HG03460 (cell line): ENCODE data around the gene FGD5.

Experiments used
- ATAC-seq: cut with Tn5 transposase; IDR thresholded peaks from one replicate; pipeline ENCODE4 v1.9.1; 2021; ENCODE audit not compliant: unreplicated experiment

FGD5 gene

DNA sequence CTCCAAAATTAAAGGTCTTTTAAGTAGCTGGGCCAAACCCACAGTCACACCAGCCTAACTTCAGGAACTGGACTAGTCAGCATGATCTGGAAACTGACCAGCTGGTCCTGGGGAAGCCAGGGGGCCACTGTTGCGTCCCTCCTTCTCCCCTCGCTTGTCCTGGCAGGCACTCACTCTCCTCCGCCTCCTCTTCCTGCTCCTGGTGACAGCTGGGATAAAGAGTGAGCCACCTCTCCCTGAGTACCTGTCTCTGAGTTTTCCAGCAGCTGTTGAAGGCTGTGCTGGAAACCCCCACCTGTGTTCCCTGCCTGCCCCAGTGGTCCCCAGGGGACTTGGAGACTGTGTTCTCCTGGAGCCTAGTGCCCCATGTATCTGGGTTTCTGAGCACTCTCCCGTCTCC lies 56.0 kb downstream of the FGD5 start:
- ATAC-seq, result no peak

GRCh38 chr3:14875411-14876175 lies 56.8 kb downstream of the FGD5 start:
- ATAC-seq, result no peak

DNA sequence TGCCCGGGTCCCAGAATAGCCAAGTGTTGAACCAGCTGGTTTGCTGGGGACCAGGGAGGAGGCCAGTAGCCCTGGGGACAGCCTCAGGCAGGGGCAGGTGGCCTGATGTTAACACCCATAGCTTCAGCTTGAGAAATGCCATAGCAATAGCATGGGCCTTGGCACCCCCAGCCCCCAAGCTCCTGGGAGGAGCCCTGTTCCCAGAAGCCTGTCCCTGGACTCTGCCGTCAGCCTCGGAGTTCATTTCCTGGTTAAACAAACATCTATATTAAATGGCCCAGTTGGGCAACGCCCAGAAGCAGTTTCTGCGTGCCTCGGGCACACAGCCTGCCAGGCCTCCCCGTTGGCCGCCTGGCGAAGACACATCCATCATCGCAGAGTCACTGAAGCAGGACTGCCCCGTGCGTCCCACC lies 58.2 kb downstream of the FGD5 start:
- no peak for ATAC-seq

DNA sequence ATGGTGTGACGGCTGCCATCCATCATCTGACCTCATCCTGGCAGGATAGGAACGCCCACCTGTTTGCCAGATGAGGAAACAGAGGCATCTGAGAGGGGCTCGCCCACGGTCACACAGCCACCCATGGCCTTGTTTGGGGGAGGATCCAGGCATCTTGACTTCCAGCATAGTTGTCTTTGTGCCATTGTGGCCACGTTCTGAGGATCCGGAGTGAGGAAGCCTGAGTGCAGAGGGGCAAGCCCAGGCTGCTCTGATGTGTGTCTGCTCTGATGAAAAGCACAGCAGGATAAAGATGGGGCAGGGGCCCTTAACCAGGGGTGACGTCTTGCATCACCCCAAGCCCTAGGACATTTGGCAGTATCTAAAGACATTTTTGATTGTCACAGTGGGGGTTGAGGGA lies 58.7 kb downstream of the FGD5 start:
- ATAC-seq, result no peak

DNA sequence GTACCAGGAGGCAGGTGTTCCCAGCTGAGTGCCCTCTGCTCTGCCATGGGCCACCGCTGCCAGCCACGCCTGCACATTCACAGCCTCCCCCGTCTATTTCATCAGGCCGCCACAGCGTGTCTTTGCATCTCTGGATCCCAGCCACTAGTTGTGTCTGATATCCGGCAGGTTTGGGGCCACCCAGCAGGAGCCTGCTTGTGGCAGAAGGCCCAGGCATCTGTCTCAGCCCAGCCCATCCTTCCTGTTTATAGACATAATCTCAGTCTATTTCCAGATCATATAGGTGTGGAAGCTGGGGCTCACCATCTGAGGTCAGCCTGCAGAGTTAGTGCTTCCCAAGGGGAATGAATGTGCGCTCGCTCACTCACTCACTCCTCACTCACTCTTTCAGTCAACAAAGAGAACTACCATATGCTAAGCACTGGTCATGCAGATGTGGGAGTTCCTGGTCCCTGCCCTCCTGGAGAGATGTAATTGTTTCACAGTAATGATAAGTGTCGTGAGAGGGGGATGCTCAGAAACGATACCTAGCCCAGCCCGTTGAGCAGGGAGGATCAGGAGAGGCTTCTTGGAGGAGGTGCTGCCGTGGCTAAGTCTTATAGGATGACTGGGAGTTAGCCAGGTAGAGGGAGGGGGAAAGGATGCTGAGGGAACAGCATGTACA lies 60.6 kb downstream of the FGD5 start:
- ATAC-seq, result no peak

DNA sequence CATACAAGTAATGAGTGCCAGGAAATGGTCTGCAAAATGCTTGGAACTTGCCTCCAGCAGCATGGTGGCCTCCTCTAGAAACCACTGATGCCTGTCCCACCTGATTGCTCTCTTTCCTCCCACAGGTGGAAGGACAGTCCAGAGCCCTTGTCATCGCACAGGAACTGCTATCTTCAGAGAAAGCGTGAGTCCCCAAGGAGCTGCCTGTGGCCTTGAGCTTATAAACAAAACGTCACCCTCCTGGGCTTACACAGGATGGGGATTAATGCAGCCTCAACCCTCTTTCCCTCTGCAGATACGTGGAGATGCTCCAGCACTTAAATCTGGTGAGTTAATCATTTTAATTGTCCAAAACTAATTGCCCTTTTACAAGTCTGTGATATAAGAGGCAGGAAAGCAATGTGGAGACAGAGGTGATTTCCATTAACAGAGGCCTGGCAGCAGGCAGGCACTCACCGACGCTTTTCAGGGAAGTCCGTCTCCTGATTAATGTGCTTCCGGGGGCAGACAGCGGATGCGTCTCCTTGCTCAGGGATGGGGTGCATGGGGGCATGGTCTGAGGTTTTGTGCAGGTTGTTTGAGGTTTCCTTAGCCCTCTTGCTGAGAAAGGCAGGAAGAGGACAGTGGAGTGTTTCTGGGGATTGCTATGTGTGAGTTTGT lies 61.8 kb downstream of the FGD5 start:
- no peak for ATAC-seq

DNA sequence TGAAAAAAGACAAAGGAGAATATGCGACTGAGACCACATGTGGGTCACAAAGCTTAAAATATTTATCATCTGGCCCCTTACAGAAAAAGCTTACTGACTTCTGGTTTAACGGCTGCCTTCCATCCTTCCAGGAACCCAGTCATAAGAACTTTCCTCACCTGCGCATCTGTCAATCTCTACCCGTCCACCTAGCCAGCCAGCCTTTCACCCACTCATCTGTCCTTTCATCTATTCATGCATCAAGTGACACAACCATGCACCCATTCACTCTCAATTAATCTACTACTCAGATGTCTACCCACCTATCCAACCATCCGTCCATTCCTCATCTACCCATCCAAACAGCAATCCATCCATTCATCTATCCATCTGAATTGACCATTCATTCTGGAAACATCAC lies 64.5 kb downstream of the FGD5 start:
- no peak for ATAC-seq

DNA sequence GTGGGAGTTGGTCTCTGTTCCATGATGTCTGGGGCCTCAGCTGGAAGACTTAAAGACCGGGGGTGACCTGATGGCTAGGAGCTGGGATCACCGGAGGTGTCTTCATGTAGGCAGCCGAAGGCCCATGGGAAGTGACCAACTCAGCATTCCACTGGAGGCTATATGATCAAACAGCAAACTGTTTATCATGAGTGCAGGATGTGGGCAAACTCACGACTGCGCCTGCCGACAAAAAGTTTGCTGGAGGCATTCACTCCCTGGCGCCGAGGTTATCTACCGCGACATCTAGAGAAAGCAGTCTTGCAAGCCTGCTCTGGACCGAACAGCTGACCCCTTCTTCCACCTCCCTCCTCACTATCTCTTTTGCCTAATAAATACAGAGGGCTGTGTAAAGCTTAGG lies 65.9 kb downstream of the FGD5 start:
- ATAC-seq, result no peak

DNA sequence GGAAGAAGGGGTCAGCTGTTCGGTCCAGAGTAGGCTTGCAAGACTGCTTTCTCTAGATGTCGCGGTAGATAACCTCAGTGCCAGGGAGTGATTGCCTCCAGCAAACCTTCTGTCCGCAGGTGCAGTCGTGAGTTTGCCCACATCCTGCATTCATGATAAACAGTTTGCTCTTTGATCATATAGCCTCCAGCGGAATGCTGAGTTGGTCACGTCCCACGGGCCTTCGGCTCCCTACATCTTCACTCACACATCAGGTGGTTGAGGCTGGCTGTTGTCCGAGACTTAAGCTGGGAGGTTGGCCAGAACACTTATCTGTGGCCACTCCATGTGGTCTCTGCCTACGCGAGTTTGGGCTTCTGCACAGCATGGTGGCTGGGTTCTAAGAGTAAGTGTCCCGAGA lies 66.5 kb downstream of the FGD5 start:
- ATAC-seq, result no peak

- ATAC-seq, result no peak
Measured at GRCh38 chr3:14886101-14886500, 67.3 kb downstream of the FGD5 start.

- no peak for ATAC-seq
Measured at GRCh38 chr3:14889205-14889604, 70.4 kb downstream of the FGD5 start.

DNA sequence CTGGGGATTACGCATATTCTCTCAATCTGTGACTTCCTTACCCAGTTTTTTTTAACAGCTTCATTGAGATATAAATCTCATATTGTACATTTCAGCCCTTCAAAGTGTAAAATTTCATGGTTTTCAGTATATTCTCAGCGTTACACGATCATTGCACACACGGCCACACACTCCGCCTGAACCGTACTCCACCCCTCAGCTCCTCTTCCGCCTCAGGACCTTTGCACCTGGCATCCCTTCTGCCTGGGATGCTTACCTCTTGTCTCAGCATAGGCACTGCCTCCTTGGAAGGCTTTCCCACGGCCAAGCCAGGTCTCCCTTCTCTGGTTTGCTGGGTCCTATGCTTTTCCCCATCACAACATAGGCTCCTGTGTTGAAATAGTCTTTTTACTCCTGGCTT lies 71.2 kb downstream of the FGD5 start:
- ATAC-seq, result no peak

DNA sequence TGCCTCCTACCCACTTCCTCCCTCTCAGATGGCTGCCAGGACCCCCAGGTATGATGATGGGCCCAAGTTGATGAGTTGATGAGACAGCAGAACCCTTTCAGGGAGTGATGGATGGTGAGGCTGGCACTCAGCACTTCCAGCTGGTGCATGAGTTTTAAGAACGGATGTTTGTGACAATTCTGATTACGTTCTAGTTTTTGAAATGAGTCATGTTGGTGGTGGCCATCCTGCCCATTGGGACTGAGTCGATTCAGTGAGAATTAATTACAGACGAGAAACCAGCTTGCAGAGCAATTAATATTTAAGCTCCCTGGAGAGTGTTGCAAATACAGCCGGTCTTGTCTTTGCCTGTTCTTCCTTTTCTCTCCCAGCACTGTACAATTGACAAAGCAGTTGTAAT lies 71.7 kb downstream of the FGD5 start:
- peak; percentile 71 for ATAC-seq

DNA sequence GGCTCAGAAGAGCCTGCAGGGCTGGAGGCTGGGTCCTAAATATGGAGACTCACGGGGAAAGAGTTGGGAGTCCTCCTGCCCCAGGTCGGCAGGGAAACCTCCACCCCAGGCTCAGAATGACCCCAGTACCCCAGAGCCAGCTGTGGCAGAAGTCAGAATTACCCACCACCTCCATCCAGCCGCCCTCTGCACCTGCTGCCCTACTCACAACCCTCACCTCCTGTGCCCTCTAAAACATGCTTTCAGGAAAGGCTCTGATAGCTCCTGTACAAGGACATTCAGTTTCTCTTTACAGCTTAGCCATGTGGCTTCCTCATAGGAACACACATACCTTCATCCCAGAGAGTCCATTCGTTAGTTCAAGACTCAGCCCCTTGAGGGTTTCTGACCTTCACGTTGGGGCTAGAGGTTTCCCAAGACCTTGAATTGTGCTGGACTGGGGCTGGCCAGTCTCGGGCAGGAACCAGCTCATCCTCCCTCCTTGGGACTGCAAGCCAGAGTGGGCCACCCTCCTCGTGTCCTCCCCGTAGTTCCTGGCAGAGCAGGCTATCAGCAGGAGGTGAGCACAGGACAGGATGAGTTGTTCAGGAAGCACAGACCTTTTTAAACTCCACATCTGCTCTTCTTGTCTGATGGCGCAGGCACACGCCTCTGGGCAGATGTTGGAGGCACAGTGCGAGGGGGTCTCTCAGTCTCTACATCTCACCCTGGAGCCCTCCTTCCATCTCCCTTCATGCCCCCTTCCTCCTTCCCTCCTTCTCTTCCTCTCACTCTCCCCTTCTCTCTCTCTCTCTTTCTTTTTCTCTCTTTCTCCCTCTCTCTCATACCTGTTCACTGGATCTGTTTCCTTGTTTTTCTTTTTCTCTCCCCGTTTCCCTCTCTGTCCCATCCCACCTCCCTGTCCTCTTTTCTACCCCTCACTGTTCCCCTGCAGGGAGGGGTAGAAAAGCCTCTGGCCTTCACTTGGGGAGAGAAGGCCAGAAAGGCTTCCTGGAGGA lies 72.7 kb downstream of the FGD5 start:
- ATAC-seq, result no peak

DNA sequence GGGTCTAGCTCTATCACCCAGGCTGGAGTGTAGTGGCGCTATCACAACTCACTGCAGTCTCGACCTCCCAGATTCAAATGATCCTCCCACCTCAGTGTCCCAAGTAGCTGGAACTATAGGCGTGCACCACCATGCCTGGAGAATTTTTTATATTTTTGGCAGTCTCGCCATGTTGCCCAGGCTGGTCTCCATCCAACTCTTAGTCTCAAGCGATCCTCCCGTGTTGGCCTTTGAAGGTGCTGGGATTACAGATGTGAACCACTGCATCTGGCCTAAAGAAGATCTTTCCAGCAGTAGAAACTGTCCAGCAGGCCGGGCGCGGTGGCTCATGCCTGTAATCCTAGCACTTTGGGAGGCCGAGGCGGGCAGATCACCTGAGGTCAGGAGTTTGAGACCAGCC lies 73.5 kb downstream of the FGD5 start:
- ATAC-seq, result no peak

DNA sequence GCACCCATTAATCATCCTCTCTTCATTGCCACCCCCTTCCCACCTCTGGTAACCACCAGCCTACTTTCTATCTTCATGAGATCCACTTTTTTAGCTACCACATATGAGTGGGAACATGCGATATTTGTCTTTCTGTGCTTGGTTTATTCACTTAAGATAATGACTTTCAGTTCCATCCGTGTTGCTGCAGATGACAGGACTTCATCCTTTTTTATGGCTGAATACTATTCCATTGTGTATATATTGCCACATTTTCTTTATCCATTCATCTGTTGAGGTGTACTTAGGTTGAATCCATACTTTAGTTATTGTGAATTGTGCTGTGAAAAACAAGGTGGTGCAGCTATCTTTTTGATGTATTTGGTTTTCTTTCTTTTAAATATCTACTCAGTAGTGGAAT lies 75.3 kb downstream of the FGD5 start:
- ATAC-seq, result no peak

GRCh38 chr3:14897266-14897665 lies 78.5 kb downstream of the FGD5 start:
- no peak for ATAC-seq

DNA sequence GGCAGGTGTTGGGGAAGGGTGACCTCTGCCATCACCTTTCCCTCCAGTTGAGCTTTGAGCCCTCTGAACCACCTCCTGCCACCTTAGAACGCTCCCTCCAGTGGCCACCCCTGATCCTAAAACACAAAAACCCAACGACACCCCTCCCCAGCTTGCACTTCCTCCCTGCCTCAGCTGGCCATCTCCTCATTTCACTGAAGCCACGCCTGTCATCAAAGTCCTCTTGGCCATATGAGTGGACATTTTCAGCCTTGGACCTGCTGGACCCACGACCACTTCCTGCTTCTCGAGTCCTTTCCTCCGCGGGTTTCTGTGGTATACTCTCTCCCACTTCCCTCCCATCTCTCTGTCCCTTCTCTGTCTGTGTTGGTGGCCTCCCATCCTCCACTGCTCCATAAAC lies 80.2 kb downstream of the FGD5 start:
- no peak for ATAC-seq

DNA sequence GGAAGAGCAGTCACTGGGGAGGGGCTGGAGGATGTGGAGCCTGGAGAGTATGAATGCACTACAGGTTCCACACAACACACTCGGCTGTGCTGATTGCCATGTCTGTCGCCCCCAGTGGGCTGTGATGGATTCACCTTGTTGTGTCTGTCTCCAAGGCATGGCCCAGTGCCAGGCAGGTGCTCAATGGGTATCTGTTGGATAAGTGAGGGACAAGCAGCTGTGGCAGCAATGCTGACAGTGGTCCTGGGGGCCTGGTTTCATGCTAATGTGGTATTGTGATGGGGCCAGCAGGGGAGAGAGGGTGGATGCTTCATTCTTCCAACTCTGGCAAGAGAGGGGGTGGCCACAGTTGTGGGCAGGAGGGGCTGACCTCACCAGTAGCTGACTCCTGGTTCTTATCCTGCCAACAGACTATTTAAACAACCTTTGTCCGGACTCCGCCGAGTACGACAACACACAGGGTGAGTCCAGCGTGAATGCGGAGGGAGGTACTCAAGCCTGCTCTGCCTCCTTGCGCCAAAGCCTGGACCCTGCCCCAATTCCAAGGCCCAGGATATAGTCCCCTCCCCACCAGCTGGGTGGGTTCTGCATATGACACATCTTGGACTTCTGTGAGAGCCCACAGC lies 81.3 kb downstream of the FGD5 start:
- no peak for ATAC-seq
